Upper lobe of right lung (tissue), 1 donor: Measurements from ENCODE around the gene LENG8. TPM values are rescaled to one million over a fixed set of nuclear protein-coding genes. Genes with fewer than 3 reads are reported as not detected.
"Not testable (repeated sequence)": the region's sequence is repeated elsewhere in the genome, so short reads cannot be mapped to it uniquely, and the experiment has no call there.

Experiments used
- ATAC-seq: fragments of 200-7000 bp; cut with Tn5 transposase; one replicate; pipeline ENCODE4 v1.9.1; 2020; ENCODE audit warnings: mild to moderate bottlenecking, moderate library complexity
- DNase-seq: peaks from one replicate; pipeline ENCODE4 v3.0.0-alpha.2; 2020
- H3K27ac ChIP-seq: fragments of 200-600 bp; one replicate; pipeline ENCODE4 v1.8.0; 2022
- H3K27me3 ChIP-seq: fragments of 200-600 bp; one replicate; pipeline ENCODE4 v1.8.0; 2022; ENCODE audit warnings: mild to moderate bottlenecking
- H3K36me3 ChIP-seq: fragments of 200-600 bp; one replicate; pipeline ENCODE4 v1.8.0; 2022
- H3K4me1 ChIP-seq: fragments of 200-600 bp; one replicate; pipeline ENCODE4 v1.8.0; 2022
- H3K4me3 ChIP-seq: fragments of 200-600 bp; one replicate; pipeline ENCODE4 v1.8.0; 2022; ENCODE audit warnings: mild to moderate bottlenecking
- H3K9me3 ChIP-seq: fragments of 200-600 bp; one replicate; pipeline ENCODE4 v1.8.0; 2022
- intact Hi-C: fragments of 100-400 bp; cut with DNase I; formaldehyde crosslinking; loops from one replicate; pipeline ENCODE4 v1.11.0; 2022
- total RNA-seq: library from RNA; stranded (reverse); fragmentation: NEBNext Ultra II Directional; extraction: Animal tissue kit (Norgen Biotek cat#: 25700); gene quantifications from one replicate; pipeline ENCODE4 v1.2.1, GENCODE V29; 2021
- TF ChIP-seq, protein P1 (sequence below): fragments of 200-600 bp; IDR thresholded peaks from one replicate; pipeline ENCODE4 v1.8.0; 2022; ENCODE audit warnings: antibody characterized with exemption
- donor health status: DM: no; HTN: yes; CAD: no; lungs with severe emphysema.

LENG8 gene
- total RNA-seq, 1 donor from 2014 or later: 191 TPM

DNA sequence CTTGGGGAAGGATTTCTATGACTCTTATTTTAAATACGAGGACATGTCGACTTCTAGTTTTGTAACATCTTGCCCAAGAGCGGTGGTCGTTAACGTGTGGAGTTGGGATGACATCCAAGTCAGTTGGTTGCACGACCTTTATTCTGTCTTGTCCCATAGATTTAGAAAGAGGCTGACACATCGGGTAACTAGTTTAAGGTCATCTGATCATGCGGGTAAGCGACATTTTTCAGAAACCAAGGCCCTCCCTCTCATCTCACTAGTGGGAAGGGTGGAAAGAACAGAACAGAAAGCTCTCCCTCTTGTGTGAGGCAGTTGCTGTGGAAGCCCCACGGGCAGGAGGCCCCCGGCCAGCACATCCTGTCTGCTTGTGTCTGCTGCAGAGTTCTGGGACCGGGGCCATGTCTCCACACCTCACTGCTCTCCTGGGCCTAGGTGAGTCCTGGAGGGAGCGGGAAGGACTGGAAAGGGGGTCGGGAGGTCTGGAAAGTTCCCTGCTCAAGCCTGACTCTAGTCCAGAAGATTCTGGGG, 53.6 kb downstream of the LENG8 start, which contains the start of gene LAIR2:
Gene LAIR2, plus strand, starts transcription at position 314 of the 531 bp plus-strand sequence. Its CDS starts 88 bp downstream, at position 402.
- H3K4me1 ChIP-seq: no peaks in the 10 kb centered on the region
- no peak within 1 kb of the TSS for H3K4me3 ChIP-seq
- no peak for ATAC-seq
- H3K36me3 ChIP-seq: no peaks in the 10 kb centered on the region
- TF ChIP-seq, protein P1, sequence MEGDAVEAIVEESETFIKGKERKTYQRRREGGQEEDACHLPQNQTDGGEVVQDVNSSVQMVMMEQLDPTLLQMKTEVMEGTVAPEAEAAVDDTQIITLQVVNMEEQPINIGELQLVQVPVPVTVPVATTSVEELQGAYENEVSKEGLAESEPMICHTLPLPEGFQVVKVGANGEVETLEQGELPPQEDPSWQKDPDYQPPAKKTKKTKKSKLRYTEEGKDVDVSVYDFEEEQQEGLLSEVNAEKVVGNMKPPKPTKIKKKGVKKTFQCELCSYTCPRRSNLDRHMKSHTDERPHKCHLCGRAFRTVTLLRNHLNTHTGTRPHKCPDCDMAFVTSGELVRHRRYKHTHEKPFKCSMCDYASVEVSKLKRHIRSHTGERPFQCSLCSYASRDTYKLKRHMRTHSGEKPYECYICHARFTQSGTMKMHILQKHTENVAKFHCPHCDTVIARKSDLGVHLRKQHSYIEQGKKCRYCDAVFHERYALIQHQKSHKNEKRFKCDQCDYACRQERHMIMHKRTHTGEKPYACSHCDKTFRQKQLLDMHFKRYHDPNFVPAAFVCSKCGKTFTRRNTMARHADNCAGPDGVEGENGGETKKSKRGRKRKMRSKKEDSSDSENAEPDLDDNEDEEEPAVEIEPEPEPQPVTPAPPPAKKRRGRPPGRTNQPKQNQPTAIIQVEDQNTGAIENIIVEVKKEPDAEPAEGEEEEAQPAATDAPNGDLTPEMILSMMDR: no peak
- no peak for DNase-seq
- intact Hi-C loops: no loop called here
- H3K9me3 ChIP-seq: no peaks in the 10 kb centered on the region
- peaks cover 9% of the 10 kb centered on the region for H3K27me3 ChIP-seq
- no peak within 1 kb of the TSS for H3K27ac ChIP-seq

DNA sequence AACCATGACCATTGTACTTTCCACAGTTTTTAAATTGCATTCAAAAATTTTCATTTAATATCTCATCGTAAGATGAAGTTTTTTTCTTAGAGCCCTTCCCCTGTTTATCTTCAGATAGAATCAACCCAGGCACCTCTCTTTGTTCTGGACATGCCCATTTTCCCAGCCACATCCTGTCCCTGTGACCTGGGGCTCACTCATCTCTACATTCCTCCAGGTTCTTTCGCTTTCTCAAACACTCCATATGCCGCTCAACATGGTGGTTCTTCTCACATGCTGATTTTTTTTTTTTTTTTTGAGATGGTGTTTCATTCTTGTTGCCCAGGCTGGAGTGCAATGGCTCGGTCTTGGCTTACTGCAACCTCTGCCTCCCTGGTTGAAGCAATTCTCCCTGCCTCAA, 56.5 kb downstream of the LENG8 start:
- DNase-seq, intact Hi-C loops, H3K4me3 ChIP-seq, H3K36me3 ChIP-seq, H3K9me3 ChIP-seq, H3K27ac ChIP-seq, H3K27me3 ChIP-seq, ATAC-seq, H3K4me1 ChIP-seq: not testable (repeated sequence)

- no peak for ATAC-seq
- Histone ChIP-seq H3K4me1 (no peaks in the 10 kb centered on the region), H3K4me3 (no peak overlapping the region), H3K9me3 (no peaks in the 10 kb centered on the region), H3K27ac (no peak overlapping the region), H3K27me3 (peaks cover 9% of the 10 kb centered on the region), H3K36me3 (no peaks in the 10 kb centered on the region)
- TF ChIP-seq, protein P1: no peak
- no peak for DNase-seq
- intact Hi-C loops: no loop called here
These were observed 57.1 kb downstream of the LENG8 start for GRCh38 chr19:54506079-54506478.

GRCh38 chr19:54507038-54507717, 58.2 kb downstream of the LENG8 start:
- DNase-seq, H3K9me3 ChIP-seq, H3K4me3 ChIP-seq, intact Hi-C loops, H3K27me3 ChIP-seq, H3K27ac ChIP-seq, H3K4me1 ChIP-seq, H3K36me3 ChIP-seq: not testable (repeated sequence)
- ATAC-seq: peak; percentile 33

- intact Hi-C loops: no loop called here
- DNase-seq (no peak), ATAC-seq (no peak)
- TF ChIP-seq, protein P1: no peak
- H3K27me3 ChIP-seq: peaks cover 4% of the 10 kb centered on the region
- H3K36me3 ChIP-seq: no peaks in the 10 kb centered on the region
- no peaks in the 10 kb centered on the region for H3K9me3 ChIP-seq
- H3K4me1 ChIP-seq: no peaks in the 10 kb centered on the region
- no peak overlapping the region for H3K27ac ChIP-seq
- no peak overlapping the region for H3K4me3 ChIP-seq
These were observed 58.8 kb downstream of the LENG8 start for GRCh38 chr19:54507824-54508223.

DNA sequence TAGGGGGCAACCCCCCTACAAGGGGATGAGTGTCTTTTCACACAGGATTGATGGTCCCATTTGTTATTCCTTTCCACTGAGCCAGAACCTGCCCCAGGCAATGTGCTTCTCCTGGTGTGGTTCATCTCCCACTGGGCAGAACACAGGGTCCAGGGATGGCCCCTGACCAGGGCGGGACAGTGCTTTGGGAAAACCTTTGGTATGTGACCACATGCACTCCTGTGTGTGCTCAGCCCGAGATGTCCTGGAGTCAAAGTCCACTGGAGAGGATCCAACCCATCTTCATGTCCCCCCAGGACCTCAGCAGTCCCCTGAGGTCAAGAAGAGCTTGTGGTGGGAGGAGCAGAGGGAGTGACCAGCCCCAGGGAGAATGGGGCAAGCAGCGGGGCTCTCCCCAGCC, 59.5 kb downstream of the LENG8 start:
- intact Hi-C loops, H3K4me3 ChIP-seq, DNase-seq, H3K36me3 ChIP-seq, H3K27ac ChIP-seq, H3K9me3 ChIP-seq, H3K27me3 ChIP-seq, H3K4me1 ChIP-seq: not testable (repeated sequence)
- peak; percentile 33 for ATAC-seq

GRCh38 chr19:54509200-54509940, 60.4 kb downstream of the LENG8 start:
- intact Hi-C loops, H3K4me1 ChIP-seq, H3K36me3 ChIP-seq, DNase-seq, H3K4me3 ChIP-seq, H3K27ac ChIP-seq, H3K9me3 ChIP-seq, H3K27me3 ChIP-seq: not testable (repeated sequence)
- peak; percentile 63 for ATAC-seq

Other genes starting within 250 kb of the LENG8 start
- gene RPS9, start 248.3 kb upstream of the LENG8 start, total RNA-seq: 1,039 TPM
- 61.5 TPM for gene LILRB3, start 226.2 kb upstream of the LENG8 start, total RNA-seq
- 21.4 TPM for gene LILRA6, start 206.4 kb upstream of the LENG8 start, total RNA-seq
- 9.1 TPM for gene LILRB5, start 191.9 kb upstream of the LENG8 start, total RNA-seq
- gene LILRB2, start 168.1 kb upstream of the LENG8 start, total RNA-seq: 18.8 TPM
- gene LILRA5, start 136.0 kb upstream of the LENG8 start, total RNA-seq: 13.5 TPM
- 4.8 TPM for gene LILRA4, start 110.0 kb upstream of the LENG8 start, total RNA-seq
- gene LAIR1, start 84.3 kb upstream of the LENG8 start, total RNA-seq: 87.8 TPM
- gene TTYH1, start 33.7 kb upstream of the LENG8 start, total RNA-seq: not detected
- gene LENG9, start 14.6 kb downstream of the LENG8 start, total RNA-seq: 7.2 TPM
- 38.2 TPM for gene CDC42EP5, start 24.1 kb downstream of the LENG8 start, total RNA-seq
- gene LAIR2, start 53.6 kb downstream of the LENG8 start, total RNA-seq: not detected
- 15.4 TPM for gene LILRA2, start 124.6 kb downstream of the LENG8 start, total RNA-seq
- 4.7 TPM for gene LILRA1, start 144.4 kb downstream of the LENG8 start, total RNA-seq
- gene LILRB1, start 181.3 kb downstream of the LENG8 start, total RNA-seq: 23.6 TPM
- 29.8 TPM for gene LILRB4, start 213.8 kb downstream of the LENG8 start, total RNA-seq